Activated naive CD8-positive, alpha-beta T cell (primary cell): ENCODE results near the gene KCNE1.
"Not testable (repeated sequence)": the region's sequence is repeated elsewhere in the genome, so short reads cannot be mapped to it uniquely, and the experiment has no call there.

ENCODE experiments used
- H3K27ac Mint-ChIP-seq: one replicate; pipeline ENCODE4 v1.8.0; 2021; ENCODE audit warnings: mixed read lengths
- H3K27me3 Mint-ChIP-seq: one replicate; pipeline ENCODE4 v1.8.0; 2021; ENCODE audit warnings: mixed read lengths
- H3K36me3 Mint-ChIP-seq: one replicate; pipeline ENCODE4 v1.8.0; 2021; ENCODE audit warnings: mixed read lengths
- H3K4me1 Mint-ChIP-seq: one replicate; pipeline ENCODE4 v1.8.0; 2021; ENCODE audit warnings: low read depth, mixed read lengths
- H3K4me3 Mint-ChIP-seq: one replicate; pipeline ENCODE4 v1.8.0; 2021; ENCODE audit warnings: mild to moderate bottlenecking, mixed read lengths
- H3K9me3 Mint-ChIP-seq: one replicate; pipeline ENCODE4 v1.8.0; 2021; ENCODE audit warnings: low read depth, mixed read lengths

The KCNE1 gene

GRCh38 chr21:34510148-34511142 is 1.6 kb downstream of the KCNE1 start:
- Mint-ChIP-seq H3K4me1 (no peaks in the 10 kb centered on the region), H3K27ac (no peak overlapping the region), H3K9me3 (no peaks in the 10 kb centered on the region), H3K4me3 (no peak overlapping the region), H3K36me3 (no peaks in the 10 kb centered on the region), H3K27me3 (no peaks in the 10 kb centered on the region)

- Mint-ChIP-seq H3K4me3 (no peak overlapping the region), H3K27me3 (no peaks in the 10 kb centered on the region), H3K9me3 (no peaks in the 10 kb centered on the region), H3K36me3 (no peaks in the 10 kb centered on the region), H3K27ac (no peak overlapping the region), H3K4me1 (no peaks in the 10 kb centered on the region)
These were observed 2.9 kb downstream of the KCNE1 start for GRCh38 chr21:34509151-34509550.

- Mint-ChIP-seq H3K9me3 (no peaks in the 10 kb centered on the region), H3K27ac (no peak overlapping the region), H3K27me3 (peaks cover 6% of the 10 kb centered on the region), H3K36me3 (peaks cover 2% of the 10 kb centered on the region), H3K4me3 (no peak overlapping the region), H3K4me1 (no peaks in the 10 kb centered on the region)
These were observed 7.4 kb downstream of the KCNE1 start for GRCh38 chr21:34504595-34504994.

- Mint-ChIP-seq H3K27ac (no peak overlapping the region), H3K36me3 (peaks cover 5% of the 10 kb centered on the region), H3K4me1 (no peaks in the 10 kb centered on the region), H3K9me3 (peaks cover 7% of the 10 kb centered on the region), H3K27me3 (peaks cover 6% of the 10 kb centered on the region), H3K4me3 (no peak overlapping the region)
These were observed 9.4 kb downstream of the KCNE1 start for GRCh38 chr21:34502480-34503106.

GRCh38 chr21:34501716-34502115 is 10.3 kb downstream of the KCNE1 start:
- Mint-ChIP-seq H3K36me3 (peaks cover 5% of the 10 kb centered on the region), H3K27ac (no peak overlapping the region), H3K27me3 (peaks cover 8% of the 10 kb centered on the region), H3K9me3 (peaks cover 15% of the 10 kb centered on the region), H3K4me3 (no peak overlapping the region), H3K4me1 (no peaks in the 10 kb centered on the region)

- no peak overlapping the region for H3K27ac Mint-ChIP-seq
- H3K4me1 Mint-ChIP-seq: no peaks in the 10 kb centered on the region
- no peak overlapping the region for H3K4me3 Mint-ChIP-seq
- peaks cover 8% of the 10 kb centered on the region for H3K27me3 Mint-ChIP-seq
- H3K9me3 Mint-ChIP-seq: peaks cover 19% of the 10 kb centered on the region
- peaks cover 5% of the 10 kb centered on the region for H3K36me3 Mint-ChIP-seq
These were observed 11.8 kb downstream of the KCNE1 start for GRCh38 chr21:34500191-34500590.

GRCh38 chr21:34499116-34499515 is 12.9 kb downstream of the KCNE1 start:
- Mint-ChIP-seq H3K4me1 (no peaks in the 10 kb centered on the region), H3K27me3 (peaks cover 8% of the 10 kb centered on the region), H3K9me3 (peaks cover 19% of the 10 kb centered on the region), H3K4me3 (no peak overlapping the region), H3K36me3 (peaks cover 5% of the 10 kb centered on the region), H3K27ac (no peak overlapping the region)

GRCh38 chr21:34498623-34499022 is 13.4 kb downstream of the KCNE1 start:
- peaks cover 5% of the 10 kb centered on the region for H3K36me3 Mint-ChIP-seq

GRCh38 chr21:34483854-34484253 is 28.2 kb downstream of the KCNE1 start:
- H3K27ac Mint-ChIP-seq, H3K9me3 Mint-ChIP-seq, H3K36me3 Mint-ChIP-seq, H3K4me1 Mint-ChIP-seq, H3K27me3 Mint-ChIP-seq, H3K4me3 Mint-ChIP-seq: not testable (repeated sequence)

More at GRCh38 chr21:34498623-34499022, 13.4 kb downstream of the KCNE1 start:
- Mint-ChIP-seq H3K9me3 (peaks cover 19% of the 10 kb centered on the region), H3K4me1 (no peaks in the 10 kb centered on the region), H3K27ac (no peak overlapping the region), H3K27me3 (peaks cover 8% of the 10 kb centered on the region), H3K4me3 (no peak overlapping the region)

- not testable (repeated sequence) for H3K27me3 Mint-ChIP-seq, H3K4me3 Mint-ChIP-seq, H3K9me3 Mint-ChIP-seq, H3K27ac Mint-ChIP-seq, H3K4me1 Mint-ChIP-seq, H3K36me3 Mint-ChIP-seq
These were observed 28.6 kb downstream of the KCNE1 start for GRCh38 chr21:34483435-34483834.

- not testable (repeated sequence) for H3K27me3 Mint-ChIP-seq, H3K4me3 Mint-ChIP-seq, H3K36me3 Mint-ChIP-seq, H3K9me3 Mint-ChIP-seq, H3K4me1 Mint-ChIP-seq, H3K27ac Mint-ChIP-seq
These were observed 44.7 kb downstream of the KCNE1 start for GRCh38 chr21:34467333-34467732.

- not testable (repeated sequence) for H3K4me1 Mint-ChIP-seq, H3K36me3 Mint-ChIP-seq, H3K9me3 Mint-ChIP-seq, H3K27ac Mint-ChIP-seq, H3K4me3 Mint-ChIP-seq, H3K27me3 Mint-ChIP-seq
These were observed 52.6 kb downstream of the KCNE1 start for GRCh38 chr21:34459426-34459825.

- H3K27me3 Mint-ChIP-seq, H3K27ac Mint-ChIP-seq, H3K4me3 Mint-ChIP-seq, H3K4me1 Mint-ChIP-seq, H3K9me3 Mint-ChIP-seq, H3K36me3 Mint-ChIP-seq: not testable (repeated sequence)
These were observed 53.7 kb downstream of the KCNE1 start for GRCh38 chr21:34458266-34458665.

- H3K27ac Mint-ChIP-seq, H3K27me3 Mint-ChIP-seq, H3K36me3 Mint-ChIP-seq, H3K4me3 Mint-ChIP-seq, H3K4me1 Mint-ChIP-seq, H3K9me3 Mint-ChIP-seq: not testable (repeated sequence)
These were observed 55.8 kb downstream of the KCNE1 start for GRCh38 chr21:34456180-34456579.

GRCh38 chr21:34455628-34456027 is 56.4 kb downstream of the KCNE1 start:
- not testable (repeated sequence) for H3K4me3 Mint-ChIP-seq, H3K27ac Mint-ChIP-seq, H3K27me3 Mint-ChIP-seq, H3K9me3 Mint-ChIP-seq, H3K4me1 Mint-ChIP-seq, H3K36me3 Mint-ChIP-seq

GRCh38 chr21:34447018-34447417 is 65.0 kb downstream of the KCNE1 start:
- H3K27me3 Mint-ChIP-seq: not testable (repeated sequence)

More at GRCh38 chr21:34447018-34447417, 65.0 kb downstream of the KCNE1 start:
- not testable (repeated sequence) for H3K36me3 Mint-ChIP-seq, H3K4me3 Mint-ChIP-seq, H3K9me3 Mint-ChIP-seq, H3K4me1 Mint-ChIP-seq, H3K27ac Mint-ChIP-seq
